Neural cell (in vitro differentiated cells): ENCODE measurements around the gene EYS. TPM values are rescaled to one million over a fixed set of nuclear protein-coding genes. Genes with fewer than 3 reads are reported as not detected.

ENCODE experiments used
- H2AFZ ChIP-seq: fragments of 200-600, 300-800 bp; sonication (generic), shearing (Covaris generic); 2 replicates; pipeline ENCODE4 v1.6.0; 2014; ENCODE audit warnings: low read depth, mild to moderate bottlenecking, antibody characterized with exemption, low read length, moderate library complexity
- H3F3A ChIP-seq: fragments of 200-600 bp; shearing (Covaris generic); 2 replicates; pipeline ENCODE4 v1.6.1; 2016; ENCODE audit warnings: mild to moderate bottlenecking, moderate library complexity, mixed read lengths, antibody characterized with exemption, low read length; ENCODE audit not compliant: insufficient read depth, poor library complexity, severe bottlenecking
- H3K27ac ChIP-seq: fragments of 200-600, 300-800 bp; sonication (generic), shearing (Covaris generic); 2 replicates; pipeline ENCODE4 v1.5.1; 2014; ENCODE audit warnings: mild to moderate bottlenecking, low read length, moderate library complexity
- H3K27me3 ChIP-seq: fragments of 300-800, 200-600 bp; sonication (generic), shearing (Covaris generic); 2 replicates; pipeline ENCODE4 v1.6.0; 2014; ENCODE audit warnings: mild to moderate bottlenecking, low read depth, low read length, moderate library complexity; ENCODE audit not compliant: insufficient read depth
- H3K36me3 ChIP-seq: fragments of 300-800, 200-600 bp; sonication (generic), shearing (Covaris generic); 2 replicates; pipeline ENCODE4 v1.5.1; 2014; ENCODE audit warnings: mild to moderate bottlenecking, antibody characterized with exemption, low read length, moderate library complexity; ENCODE audit not compliant: insufficient read depth
- H3K4me2 ChIP-seq: fragments of 300-800, 200-600 bp; sonication (generic), shearing (Covaris generic); 2 replicates; pipeline ENCODE4 v1.6.0; 2014; ENCODE audit warnings: mild to moderate bottlenecking, low read length
- H3K4me3 ChIP-seq: fragments of 300-800, 200-600 bp; sonication (generic), shearing (Covaris generic); 2 replicates; pipeline ENCODE4 v1.5.1; 2014; ENCODE audit warnings: mild to moderate bottlenecking, low read length, moderate library complexity
- H3K79me2 ChIP-seq: fragments of 200-600 bp; shearing (Covaris generic); replicated peaks from 2 replicates; pipeline ENCODE4 v1.6.0; 2014; ENCODE audit warnings: mild to moderate bottlenecking, low read length, moderate library complexity; ENCODE audit not compliant: insufficient read depth
- H3K9ac ChIP-seq: fragments of 300-800, 200-600 bp; sonication (generic), shearing (Covaris generic); 2 replicates; pipeline ENCODE4 v1.6.1; 2016; ENCODE audit warnings: mild to moderate bottlenecking, low read length, mixed read lengths
- H3K9me2 ChIP-seq: fragments of 200-600 bp; shearing (Covaris generic); 2 replicates; pipeline ENCODE4 v1.6.1; 2016; ENCODE audit warnings: mild to moderate bottlenecking, low read length, mixed read lengths; ENCODE audit not compliant: insufficient read depth
- H3K9me3 ChIP-seq: fragments of 200-600, 300-800 bp; sonication (generic), shearing (Covaris generic); 2 replicates; pipeline ENCODE4 v1.6.1; 2016; ENCODE audit warnings: mild to moderate bottlenecking, mixed run types, low read length, moderate library complexity, mixed read lengths
- H4K20me1 ChIP-seq: fragments of 200-600 bp; shearing (Covaris generic); 2 replicates; pipeline ENCODE4 v1.6.1; 2016; ENCODE audit warnings: mild to moderate bottlenecking, mixed run types; ENCODE audit not compliant: insufficient read depth
- EP300 ChIP-seq: fragments of 450-650 bp; conservative IDR thresholded peaks from 2 replicates; pipeline ENCODE4 v1.6.1; 2014; ENCODE audit warnings: antibody characterized with exemption, mild to moderate bottlenecking, moderate library complexity; ENCODE audit not compliant: poor library complexity, severe bottlenecking
- EZH2 ChIP-seq: fragments of 200-600, 300-800 bp; shearing (Covaris generic), sonication (generic); IDR thresholded peaks from 2 replicates; pipeline ENCODE4 v1.6.1; 2014; ENCODE audit warnings: antibody characterized with exemption, low read length, borderline replicate concordance, mild to moderate bottlenecking; ENCODE audit not compliant: insufficient read depth, poor library complexity, severe bottlenecking
- MXI1 ChIP-seq: fragments of 450-650 bp; conservative IDR thresholded peaks from 2 replicates; pipeline ENCODE4 v1.6.1; 2014; ENCODE audit warnings: antibody characterized with exemption, mild to moderate bottlenecking; ENCODE audit not compliant: poor library complexity, severe bottlenecking
- POLR2AphosphoS5 ChIP-seq: IDR thresholded peaks from 2 replicates; pipeline ENCODE4 v1.6.1; 2012
- RAD21 ChIP-seq: fragments of 450-650 bp; conservative IDR thresholded peaks from 2 replicates; pipeline ENCODE4 v1.6.1; 2014; ENCODE audit warnings: antibody characterized with exemption, mild to moderate bottlenecking, moderate library complexity
- SMC3 ChIP-seq: fragments of 450-650 bp; conservative IDR thresholded peaks from 2 replicates; pipeline ENCODE4 v1.6.1; 2014; ENCODE audit warnings: antibody characterized with exemption, mild to moderate bottlenecking, moderate library complexity; ENCODE audit not compliant: poor library complexity
- TAF1 ChIP-seq: IDR thresholded peaks from 2 replicates; pipeline ENCODE4 v1.6.1; 2012; ENCODE audit warnings: low read depth
- polyA plus RNA-seq: library from polyadenylated mRNA; depleted of rRNA; stranded (reverse); fragments of >200 nt; gene quantifications from 2 replicates; pipeline ENCODE4 v1.2.3, GENCODE V29; 2014
- TF ChIP-seq, protein P1 (sequence below): IDR thresholded peaks from 2 replicates; pipeline ENCODE4 v1.6.1; 2012; ENCODE audit warnings: borderline replicate concordance
- TF ChIP-seq, protein P2 (sequence below): fragments of 450-650 bp; IDR thresholded peaks from 2 replicates; pipeline ENCODE4 v1.5.1; 2014; ENCODE audit warnings: antibody characterized with exemption, mild to moderate bottlenecking, moderate library complexity; ENCODE audit not compliant: poor library complexity, severe bottlenecking

The EYS gene
- polyA plus RNA-seq, 1 donor from 2014 or later, result 0.38 TPM

GRCh38 chr6:63997221-63997620 is 1709.8 kb downstream of the EYS start:
- no peaks in the 10 kb centered on the region for H3F3A ChIP-seq
- H3K9me3 ChIP-seq, result no peaks in the 10 kb centered on the region
- H3K27me3 ChIP-seq, result no peaks in the 10 kb centered on the region
- no peaks in the 10 kb centered on the region for H3K9me2 ChIP-seq
- no peaks in the 10 kb centered on the region for H4K20me1 ChIP-seq
- TF ChIP-seq, protein P1, sequence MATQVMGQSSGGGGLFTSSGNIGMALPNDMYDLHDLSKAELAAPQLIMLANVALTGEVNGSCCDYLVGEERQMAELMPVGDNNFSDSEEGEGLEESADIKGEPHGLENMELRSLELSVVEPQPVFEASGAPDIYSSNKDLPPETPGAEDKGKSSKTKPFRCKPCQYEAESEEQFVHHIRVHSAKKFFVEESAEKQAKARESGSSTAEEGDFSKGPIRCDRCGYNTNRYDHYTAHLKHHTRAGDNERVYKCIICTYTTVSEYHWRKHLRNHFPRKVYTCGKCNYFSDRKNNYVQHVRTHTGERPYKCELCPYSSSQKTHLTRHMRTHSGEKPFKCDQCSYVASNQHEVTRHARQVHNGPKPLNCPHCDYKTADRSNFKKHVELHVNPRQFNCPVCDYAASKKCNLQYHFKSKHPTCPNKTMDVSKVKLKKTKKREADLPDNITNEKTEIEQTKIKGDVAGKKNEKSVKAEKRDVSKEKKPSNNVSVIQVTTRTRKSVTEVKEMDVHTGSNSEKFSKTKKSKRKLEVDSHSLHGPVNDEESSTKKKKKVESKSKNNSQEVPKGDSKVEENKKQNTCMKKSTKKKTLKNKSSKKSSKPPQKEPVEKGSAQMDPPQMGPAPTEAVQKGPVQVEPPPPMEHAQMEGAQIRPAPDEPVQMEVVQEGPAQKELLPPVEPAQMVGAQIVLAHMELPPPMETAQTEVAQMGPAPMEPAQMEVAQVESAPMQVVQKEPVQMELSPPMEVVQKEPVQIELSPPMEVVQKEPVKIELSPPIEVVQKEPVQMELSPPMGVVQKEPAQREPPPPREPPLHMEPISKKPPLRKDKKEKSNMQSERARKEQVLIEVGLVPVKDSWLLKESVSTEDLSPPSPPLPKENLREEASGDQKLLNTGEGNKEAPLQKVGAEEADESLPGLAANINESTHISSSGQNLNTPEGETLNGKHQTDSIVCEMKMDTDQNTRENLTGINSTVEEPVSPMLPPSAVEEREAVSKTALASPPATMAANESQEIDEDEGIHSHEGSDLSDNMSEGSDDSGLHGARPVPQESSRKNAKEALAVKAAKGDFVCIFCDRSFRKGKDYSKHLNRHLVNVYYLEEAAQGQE, result no peak
- no peak for TF ChIP-seq TAF1
- TF ChIP-seq EZH2, result no peak
- TF ChIP-seq SMC3, result no peak
- no peak for TF ChIP-seq RAD21
- TF ChIP-seq, protein P2, sequence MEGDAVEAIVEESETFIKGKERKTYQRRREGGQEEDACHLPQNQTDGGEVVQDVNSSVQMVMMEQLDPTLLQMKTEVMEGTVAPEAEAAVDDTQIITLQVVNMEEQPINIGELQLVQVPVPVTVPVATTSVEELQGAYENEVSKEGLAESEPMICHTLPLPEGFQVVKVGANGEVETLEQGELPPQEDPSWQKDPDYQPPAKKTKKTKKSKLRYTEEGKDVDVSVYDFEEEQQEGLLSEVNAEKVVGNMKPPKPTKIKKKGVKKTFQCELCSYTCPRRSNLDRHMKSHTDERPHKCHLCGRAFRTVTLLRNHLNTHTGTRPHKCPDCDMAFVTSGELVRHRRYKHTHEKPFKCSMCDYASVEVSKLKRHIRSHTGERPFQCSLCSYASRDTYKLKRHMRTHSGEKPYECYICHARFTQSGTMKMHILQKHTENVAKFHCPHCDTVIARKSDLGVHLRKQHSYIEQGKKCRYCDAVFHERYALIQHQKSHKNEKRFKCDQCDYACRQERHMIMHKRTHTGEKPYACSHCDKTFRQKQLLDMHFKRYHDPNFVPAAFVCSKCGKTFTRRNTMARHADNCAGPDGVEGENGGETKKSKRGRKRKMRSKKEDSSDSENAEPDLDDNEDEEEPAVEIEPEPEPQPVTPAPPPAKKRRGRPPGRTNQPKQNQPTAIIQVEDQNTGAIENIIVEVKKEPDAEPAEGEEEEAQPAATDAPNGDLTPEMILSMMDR, result no peak
- no peak for TF ChIP-seq POLR2AphosphoS5
- no peak for TF ChIP-seq MXI1
- no peak for TF ChIP-seq EP300
- no peak overlapping the region for H3K9ac ChIP-seq
- H3K27ac ChIP-seq, result no peak overlapping the region
- H3K36me3 ChIP-seq, result no peaks in the 10 kb centered on the region
- no peaks in the 10 kb centered on the region for H3K79me2 ChIP-seq
- no peak overlapping the region for H3K4me2 ChIP-seq
- H2AFZ ChIP-seq, result no peak overlapping the region
- no peak overlapping the region for H3K4me3 ChIP-seq

DNA sequence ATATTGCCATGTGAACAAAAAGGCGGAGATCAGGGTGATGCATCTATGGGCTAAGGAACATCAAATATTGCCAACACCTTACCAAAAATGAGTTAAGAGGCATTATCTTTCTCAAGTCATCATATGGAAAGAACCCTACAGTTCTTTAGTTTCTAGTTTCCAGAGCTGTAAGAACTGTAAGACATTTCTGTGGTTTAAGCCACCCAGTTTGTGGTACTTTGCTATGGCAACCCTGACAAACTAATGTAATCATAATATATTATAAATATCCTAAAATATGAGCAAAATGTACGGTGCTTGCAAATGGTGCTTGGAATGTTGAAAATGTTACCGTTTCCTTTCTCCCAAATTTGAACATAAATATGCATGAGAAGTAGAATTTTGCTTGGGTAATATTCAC is 1721.8 kb downstream of the EYS start:
- Histone ChIP-seq H3K9ac (no peak overlapping the region), H3K27ac (no peak overlapping the region), H4K20me1 (no peaks in the 10 kb centered on the region), H2AFZ (no peak overlapping the region), H3K27me3 (no peaks in the 10 kb centered on the region), H3K9me3 (no peaks in the 10 kb centered on the region), H3K79me2 (no peaks in the 10 kb centered on the region), H3F3A (no peaks in the 10 kb centered on the region), H3K36me3 (no peaks in the 10 kb centered on the region), H3K4me3 (no peak overlapping the region), H3K9me2 (no peaks in the 10 kb centered on the region), H3K4me2 (no peak overlapping the region)
- no peak for TF ChIP-seq SMC3
- no peak for TF ChIP-seq RAD21
- no peak for TF ChIP-seq EP300
- TF ChIP-seq EZH2, result no peak
- TF ChIP-seq, protein P2, result no peak
- TF ChIP-seq, protein P1, result no peak
- no peak for TF ChIP-seq TAF1
- no peak for TF ChIP-seq POLR2AphosphoS5
- no peak for TF ChIP-seq MXI1
